Neuronal stem cell (in vitro differentiated cells): Measurements from ENCODE around the gene PCDHB7.
"Not testable (repeated sequence)": the region's sequence is repeated elsewhere in the genome, so short reads cannot be mapped to it uniquely, and the experiment has no call there.

ENCODE experiments used
- DNase-seq: peaks from one replicate; pipeline ENCODE4 v3.0.0-alpha.2; 2013; ENCODE audit warnings: low spot score
- H2AFZ ChIP-seq: one replicate; pipeline ENCODE4 v1.6.1; 2013; ENCODE audit warnings: mild to moderate bottlenecking, low read length, inconsistent platforms
- H2AK5ac ChIP-seq: 2 replicates; pipeline ENCODE4 v1.6.1; 2013; ENCODE audit warnings: low read depth, mild to moderate bottlenecking, inconsistent platforms, low read length, moderate library complexity, mixed read lengths
- H2BK120ac ChIP-seq: 2 replicates; pipeline ENCODE4 v1.6.1; 2013; ENCODE audit warnings: low read depth, mild to moderate bottlenecking, inconsistent platforms, low read length, moderate library complexity, mixed read lengths
- H2BK12ac ChIP-seq: one replicate; pipeline ENCODE4 v1.6.1; 2013; ENCODE audit warnings: low read length, inconsistent platforms
- H2BK15ac ChIP-seq: 2 replicates; pipeline ENCODE4 v1.6.1; 2013; ENCODE audit warnings: mild to moderate bottlenecking, low read length, inconsistent platforms, mixed read lengths
- H2BK5ac ChIP-seq: one replicate; pipeline ENCODE4 v1.6.1; 2013; ENCODE audit warnings: inconsistent platforms, mild to moderate bottlenecking, low read length, moderate library complexity
- H3K14ac ChIP-seq: one replicate; pipeline ENCODE4 v1.6.1; 2013; ENCODE audit warnings: low read length, inconsistent platforms
- H3K18ac ChIP-seq: 2 replicates; pipeline ENCODE4 v1.6.1; 2013; ENCODE audit warnings: low read length, inconsistent platforms
- H3K23ac ChIP-seq: 2 replicates; pipeline ENCODE4 v1.6.1; 2013; ENCODE audit warnings: low read depth, mild to moderate bottlenecking, mixed read lengths, low read length, inconsistent platforms; ENCODE audit not compliant: poor library complexity
- H3K27ac ChIP-seq: replicated peaks from 3 replicates; pipeline ENCODE4 v1.5.1; 2013; ENCODE audit warnings: low read length, inconsistent platforms
- H3K27me3 ChIP-seq, 3 experiments: 2 replicates each; pipeline ENCODE4 v1.6.1; 2013; ENCODE audit warnings: low read length in 3 of 3, mild to moderate bottlenecking in 2 of 3, inconsistent platforms in 1 of 3, low read depth in 1 of 3, mixed read lengths in 1 of 3, moderate library complexity in 1 of 3; ENCODE audit not compliant: control insufficient read depth in 3 of 3, insufficient read depth in 3 of 3
- H3K36me3 ChIP-seq, 2 donors: replicated peaks in 1 of 2; 2 replicates each; pipeline ENCODE4 v1.6.1; 2013; ENCODE audit warnings: low read length in 2 of 2; ENCODE audit not compliant: control insufficient read depth in 2 of 2, insufficient read depth in 2 of 2
- H3K4ac ChIP-seq: 2 replicates; pipeline ENCODE4 v1.6.1; 2013; ENCODE audit warnings: inconsistent platforms, mild to moderate bottlenecking, low read length, moderate library complexity
- H3K4me1 ChIP-seq, 2 donors: 1 replicate in 1 of 2; 2 replicates in 1 of 2; pipeline ENCODE4 v1.6.1; 2013; ENCODE audit warnings: low read length in 2 of 2, low read depth in 1 of 2; ENCODE audit not compliant: control insufficient read depth in 2 of 2, insufficient read depth in 1 of 2
- H3K4me2 ChIP-seq: one replicate; pipeline ENCODE4 v1.6.1; 2013; ENCODE audit warnings: mild to moderate bottlenecking, low read length, inconsistent platforms; ENCODE audit not compliant: insufficient read depth, poor library complexity, severe bottlenecking
- H3K4me3 ChIP-seq, 2 donors: 2 replicates each; pipeline ENCODE4 v1.5.1; 2013; ENCODE audit warnings: low read length in 2 of 2, mild to moderate bottlenecking in 2 of 2, inconsistent platforms in 1 of 2, moderate library complexity in 1 of 2
- H3K79me1 ChIP-seq: one replicate; pipeline ENCODE4 v1.6.1; 2013; ENCODE audit warnings: low read depth, mild to moderate bottlenecking, inconsistent platforms, low read length, moderate library complexity
- H3K9ac ChIP-seq: one replicate; pipeline ENCODE4 v1.6.1; 2013; ENCODE audit warnings: mild to moderate bottlenecking, low read depth, low read length, inconsistent platforms; ENCODE audit not compliant: poor library complexity
- H3K9me3 ChIP-seq, 2 donors: replicated peaks in 1 of 2; 2 replicates each; pipeline versions ENCODE3 to v1.6.1; 2013; ENCODE audit warnings: low read length in 2 of 2, mild to moderate bottlenecking in 2 of 2, inconsistent platforms in 1 of 2, low read depth in 1 of 2, mixed read lengths in 1 of 2, moderate library complexity in 1 of 2; ENCODE audit not compliant: control insufficient read depth in 2 of 2, insufficient read depth in 1 of 2
- H4K8ac ChIP-seq: one replicate; pipeline ENCODE4 v1.6.1; 2013; ENCODE audit warnings: low read depth, mild to moderate bottlenecking, inconsistent platforms, low read length, moderate library complexity
- H4K91ac ChIP-seq: one replicate; pipeline ENCODE4 v1.6.1; 2013; ENCODE audit warnings: low read length, low read depth, mild to moderate bottlenecking, inconsistent platforms; ENCODE audit not compliant: poor library complexity
- WGBS, 2 donors: extraction: QIAGEN DNeasy Blood & Tissue Kit; methylation state at CpG; one replicate each; pipeline ENCODE4 v1.1.7; 2013; ENCODE audit warnings: missing lambda C conversion rate in 2 of 2, mixed read lengths in 1 of 2; ENCODE audit not compliant: insufficient read length in 2 of 2, insufficient replicate concordance in 1 of 2; ENCODE audit errors: extremely low coverage in 2 of 2; 5-methylcytosine and 5-hydroxymethylcytosine counted together

Gene PCDHB7

GRCh38 chr5:141150224-141150992, 22.0 kb upstream of the PCDHB7 start:
- Histone ChIP-seq H3K18ac (no peak overlapping the region), H3K4ac (no peak overlapping the region), H3K9me3 (peaks cover 8 to 9% of the 10 kb centered on the region in 2 donors), H3K4me1 (no peaks in the 10 kb centered on the region), H4K91ac (no peak overlapping the region), H3K14ac (no peak overlapping the region), H3K79me1 (no peaks in the 10 kb centered on the region), H2BK120ac (no peak overlapping the region), H3K23ac (no peak overlapping the region), H2AFZ (no peak overlapping the region), H4K8ac (no peak overlapping the region), H3K27ac (no peak overlapping the region), H2AK5ac (no peak overlapping the region), H2BK12ac (no peak overlapping the region), H3K27me3 (no peaks in the 10 kb centered on the region), H3K4me2 (no peak overlapping the region), H3K9ac (no peak overlapping the region), H3K4me3 (no peak overlapping the region), H2BK15ac (no peak overlapping the region), H3K36me3 (no peaks in the 10 kb centered on the region), H2BK5ac (no peak overlapping the region)
- no CpG with 5 or more reads among the region's 33 CpGs for WGBS, 2 donors
- DNase-seq = no peak

GRCh38 chr5:141150993-141151325, 21.5 kb upstream of the PCDHB7 start:
- Histone ChIP-seq H4K8ac (no peak overlapping the region), H3K27ac (no peak overlapping the region), H3K4me1 (no peaks in the 10 kb centered on the region), H3K18ac (no peak overlapping the region), H3K9ac (no peak overlapping the region), H2BK12ac (no peak overlapping the region), H3K23ac (no peak overlapping the region), H3K14ac (no peak overlapping the region), H3K9me3 (peaks cover 8 to 11% of the 10 kb centered on the region in 2 donors), H3K27me3 (no peaks in the 10 kb centered on the region), H2AFZ (no peak overlapping the region), H3K4me2 (no peak overlapping the region), H3K79me1 (no peaks in the 10 kb centered on the region), H2BK5ac (no peak overlapping the region), H3K4ac (no peak overlapping the region), H2BK15ac (no peak overlapping the region), H2AK5ac (no peak overlapping the region), H2BK120ac (no peak overlapping the region), H3K36me3 (no peaks in the 10 kb centered on the region), H3K4me3 (no peak overlapping the region), H4K91ac (no peak overlapping the region)
- DNase-seq = no peak
- no CpG with 5 or more reads among the region's 13 CpGs for WGBS, 2 donors

GRCh38 chr5:141151632-141152031, 20.8 kb upstream of the PCDHB7 start:
- H2BK5ac ChIP-seq, H3K14ac ChIP-seq, H3K4ac ChIP-seq, H3K27ac ChIP-seq, H4K91ac ChIP-seq, H2BK12ac ChIP-seq, H3K9ac ChIP-seq, H2AK5ac ChIP-seq, H3K23ac ChIP-seq, H2AFZ ChIP-seq, H3K4me3 ChIP-seq, H3K4me1 ChIP-seq, H3K36me3 ChIP-seq, H2BK15ac ChIP-seq, H3K4me2 ChIP-seq, H3K18ac ChIP-seq, H2BK120ac ChIP-seq, H3K27me3 ChIP-seq, H4K8ac ChIP-seq, H3K79me1 ChIP-seq, DNase-seq: not testable (repeated sequence)
- peaks cover 8 to 14% of the 10 kb centered on the region in 2 donors for H3K9me3 ChIP-seq
- no CpG with 5 or more reads among the region's 41 CpGs for WGBS, 2 donors

- H3K18ac ChIP-seq, H3K27me3 ChIP-seq, H2BK120ac ChIP-seq, DNase-seq, H3K4me1 ChIP-seq, H3K4me2 ChIP-seq, H3K27ac ChIP-seq, H2BK12ac ChIP-seq, H4K91ac ChIP-seq, H3K4me3 ChIP-seq, H3K79me1 ChIP-seq, H2AK5ac ChIP-seq, H3K4ac ChIP-seq, H2BK5ac ChIP-seq, H2AFZ ChIP-seq, H3K23ac ChIP-seq, H3K36me3 ChIP-seq, H3K9ac ChIP-seq, H2BK15ac ChIP-seq, H3K14ac ChIP-seq, H4K8ac ChIP-seq: not testable (repeated sequence)
- peaks cover 8 to 14% of the 10 kb centered on the region in 2 donors for H3K9me3 ChIP-seq
- WGBS, 2 donors = no CpG with 5 or more reads among the region's 36 CpGs
Measured at GRCh38 chr5:141152096-141152495, 20.3 kb upstream of the PCDHB7 start.
